Measurements from ENCODE around the gene ZNF747.

ZNF747 gene

GRCh38 chr16:30510376-30510938, 24.2 kb downstream of the ZNF747 start:
- no peak for DNase-seq

- no peak for DNase-seq
These were observed 25.4 kb downstream of the ZNF747 start for GRCh38 chr16:30509081-30509765.

- DNase-seq: no peak
These were observed 31.0 kb downstream of the ZNF747 start for GRCh38 chr16:30503403-30504296.

- no peak for DNase-seq
These were observed 35.4 kb downstream of the ZNF747 start for GRCh38 chr16:30499284-30499683.

- DNase-seq: no peak
These were observed 39.9 kb downstream of the ZNF747 start for GRCh38 chr16:30494709-30495108.

- no peak for DNase-seq
These were observed 40.6 kb downstream of the ZNF747 start for GRCh38 chr16:30493941-30494488.

- no peak for DNase-seq
These were observed 42.8 kb downstream of the ZNF747 start for GRCh38 chr16:30491744-30492308.

GRCh38 chr16:30491229-30491628, 43.4 kb downstream of the ZNF747 start:
- no peak for DNase-seq

- DNase-seq: no peak
These were observed 44.4 kb downstream of the ZNF747 start for GRCh38 chr16:30490210-30490609.

GRCh38 chr16:30488764-30489605, 45.7 kb downstream of the ZNF747 start:
- DNase-seq: no peak

GRCh38 chr16:30485818-30486436, 48.7 kb downstream of the ZNF747 start:
- no peak for DNase-seq

- no peak for DNase-seq
These were observed 49.8 kb downstream of the ZNF747 start for GRCh38 chr16:30484887-30485286.

GRCh38 chr16:30482366-30482765, 52.3 kb downstream of the ZNF747 start:
- DNase-seq: no peak

- no peak for DNase-seq
These were observed 53.3 kb downstream of the ZNF747 start for GRCh38 chr16:30481381-30481780.

Data from NCI-H1694 treated with DMSO at 0.1 percent for 48 hours (cell line).